Lower leg skin (tissue), 3 donors: ENCODE results near the gene TMEM117.

ENCODE experiments used
- CTCF ChIP-seq, 3 donors: fragments of 450-650 bp; IDR thresholded peaks; one replicate each; pipeline ENCODE4 v1.5.1; 2016; ENCODE audit warnings: antibody characterized with exemption in 3 of 3, mild to moderate bottlenecking in 3 of 3, moderate library complexity in 2 of 3
- POLR2A ChIP-seq, 2 donors: fragments of 450-650 bp; IDR thresholded peaks; one replicate each; pipeline ENCODE4 v1.6.1; 2016 to 2017; ENCODE audit warnings: antibody characterized with exemption in 2 of 2, mild to moderate bottlenecking in 1 of 2, moderate library complexity in 1 of 2

GRCh38 chr12:44036875-44037443 lies 201.1 kb downstream of the TMEM117 start:
- no peak for TF ChIP-seq POLR2A (IDR thresholded peaks at IDR 0.05)
- no peak for TF ChIP-seq CTCF (IDR thresholded peaks at IDR 0.05)
